Measurements from ENCODE around the gene FASN. TPM values are rescaled to one million over a fixed set of nuclear protein-coding genes. Genes with fewer than 3 reads are reported as not detected.
"Not testable (repeated sequence)": the region's sequence is repeated elsewhere in the genome, so short reads cannot be mapped to it uniquely, and the experiment has no call there.

FASN gene
- total RNA-seq, 1 donor from 2014 or later = 452 TPM

DNA sequence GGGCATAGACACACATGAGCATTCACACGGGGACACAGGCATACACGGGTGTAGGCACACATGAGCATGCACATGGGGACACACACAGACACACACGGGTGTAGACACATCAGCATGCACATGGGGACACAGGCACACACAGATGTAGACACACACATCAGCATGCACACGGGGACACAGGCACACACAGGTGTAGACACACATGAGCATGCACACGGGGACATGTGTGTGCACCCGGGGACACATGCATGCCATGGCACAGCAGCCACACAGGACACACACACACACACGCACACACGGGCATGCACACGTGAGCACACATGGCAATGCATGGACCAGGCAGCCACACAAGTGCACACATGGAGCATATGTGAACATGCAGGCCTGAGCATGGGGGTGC, 55.4 kb downstream of the FASN start:
- intact Hi-C loops (cut with micrococcal nuclease) = no loop called here
- Mint-ChIP-seq H3K4me3 (no peak overlapping the region), H3K27me3 (peaks cover 2% of the 10 kb centered on the region), H3K36me3 (ENCODE audit: low read depth) (peaks cover 4% of the 10 kb centered on the region), H3K9me3 (no peaks in the 10 kb centered on the region), H3K4me1 (peaks cover 16% of the 10 kb centered on the region), H3K27ac (no peak overlapping the region)
- DNase-seq = no peak

DNA sequence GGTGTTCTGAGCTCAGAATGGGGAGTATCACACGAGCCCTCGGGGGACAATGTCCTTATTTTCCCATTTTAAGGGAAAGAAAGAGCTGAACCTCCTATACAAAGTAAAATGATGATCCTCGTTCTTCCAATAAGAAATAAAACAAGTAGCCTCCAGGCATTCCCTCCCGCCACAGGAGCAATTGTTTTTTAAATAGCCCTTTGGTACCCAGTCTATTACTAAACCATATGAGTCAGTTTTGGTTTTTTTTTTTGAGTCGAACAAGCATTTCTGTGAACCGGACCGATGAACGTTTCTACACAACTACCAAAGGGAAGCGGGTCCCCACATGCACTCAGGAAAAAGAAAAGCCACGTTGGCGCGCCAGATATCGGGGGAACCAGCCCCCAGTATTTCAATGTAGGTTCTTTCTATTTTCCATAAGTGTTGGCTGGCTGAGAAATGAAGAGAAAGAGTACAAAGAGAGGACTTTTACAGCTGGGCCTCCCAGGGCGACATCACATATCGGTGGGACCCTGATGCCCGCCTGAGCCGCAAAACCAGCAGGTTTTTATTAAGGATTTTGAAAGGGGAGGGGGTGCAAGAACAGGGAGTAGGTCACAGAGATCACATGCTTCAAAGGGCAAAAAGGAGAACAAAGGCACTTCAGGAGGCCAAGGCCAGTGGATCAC, 56.8 kb downstream of the FASN start:
- H3K27me3 Mint-ChIP-seq = peaks cover 2% of the 10 kb centered on the region
- DNase-seq = no peak
- no peaks in the 10 kb centered on the region for H3K36me3 Mint-ChIP-seq (ENCODE audit: low read depth)
- H3K27ac Mint-ChIP-seq = no peak overlapping the region
- no peak overlapping the region for H3K4me3 Mint-ChIP-seq
- H3K9me3 Mint-ChIP-seq = no peaks in the 10 kb centered on the region
- intact Hi-C loops (cut with micrococcal nuclease) = no loop called here
- peaks cover 12% of the 10 kb centered on the region for H3K4me1 Mint-ChIP-seq

- DNase-seq = no peak
- peaks cover 17% of the 10 kb centered on the region for H3K4me1 Mint-ChIP-seq
- intact Hi-C loops (cut with micrococcal nuclease) = no loop called here
- peaks cover 8% of the 10 kb centered on the region for H3K36me3 Mint-ChIP-seq (ENCODE audit: low read depth)
- H3K4me3 Mint-ChIP-seq = no peak overlapping the region
- no peaks in the 10 kb centered on the region for H3K9me3 Mint-ChIP-seq
- H3K27ac Mint-ChIP-seq = no peak overlapping the region
- H3K27me3 Mint-ChIP-seq = peaks cover 2% of the 10 kb centered on the region
Measured at GRCh38 chr17:82039695-82040299, 58.2 kb downstream of the FASN start.

- H3K4me1 Mint-ChIP-seq = peaks cover 17% of the 10 kb centered on the region
- intact Hi-C loops (cut with micrococcal nuclease); H3K27ac Mint-ChIP-seq: not testable (repeated sequence)
Measured at GRCh38 chr17:82038796-82039409, 59.1 kb downstream of the FASN start.

DNA sequence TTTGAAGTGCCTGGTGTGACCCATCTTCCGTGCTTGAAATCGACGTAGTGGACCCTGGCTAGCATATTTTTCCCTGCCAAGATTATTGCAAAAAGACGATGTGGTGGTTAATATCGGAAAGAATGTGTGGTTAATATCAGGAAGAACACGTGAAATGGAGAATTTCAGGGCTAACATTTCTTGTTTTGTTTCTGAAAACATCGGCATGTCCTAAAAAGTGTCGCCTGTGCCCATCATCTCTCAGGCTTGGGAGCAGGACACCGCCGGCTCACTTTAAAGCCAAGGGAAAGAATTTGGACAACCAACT, 60.2 kb downstream of the FASN start:
- no peaks in the 10 kb centered on the region for H3K9me3 Mint-ChIP-seq
- H3K4me3 Mint-ChIP-seq = peak overlapping the region; percentile 83
- H3K27ac Mint-ChIP-seq = peak overlapping the region; percentile 96
- DNase-seq = no peak
- H3K27me3 Mint-ChIP-seq = peaks cover 2% of the 10 kb centered on the region
- H3K36me3 Mint-ChIP-seq (ENCODE audit: low read depth) = peaks cover 8% of the 10 kb centered on the region
- peaks cover 18% of the 10 kb centered on the region for H3K4me1 Mint-ChIP-seq
- intact Hi-C loops (cut with micrococcal nuclease) = loop anchor here (1.0 to 2.0 kb wide), 4 partner anchors 13 to 61 kb away; partner anchors contain the start of genes ASPSCR1, FASN, GPS1 and LRRC45

More at GRCh38 chr17:82038796-82039409, 59.1 kb downstream of the FASN start:
- peak overlapping the region; percentile 34 for H3K4me3 Mint-ChIP-seq
- not testable (repeated sequence) for H3K36me3 Mint-ChIP-seq (ENCODE audit: low read depth); DNase-seq; H3K9me3 Mint-ChIP-seq; H3K27me3 Mint-ChIP-seq

DNA sequence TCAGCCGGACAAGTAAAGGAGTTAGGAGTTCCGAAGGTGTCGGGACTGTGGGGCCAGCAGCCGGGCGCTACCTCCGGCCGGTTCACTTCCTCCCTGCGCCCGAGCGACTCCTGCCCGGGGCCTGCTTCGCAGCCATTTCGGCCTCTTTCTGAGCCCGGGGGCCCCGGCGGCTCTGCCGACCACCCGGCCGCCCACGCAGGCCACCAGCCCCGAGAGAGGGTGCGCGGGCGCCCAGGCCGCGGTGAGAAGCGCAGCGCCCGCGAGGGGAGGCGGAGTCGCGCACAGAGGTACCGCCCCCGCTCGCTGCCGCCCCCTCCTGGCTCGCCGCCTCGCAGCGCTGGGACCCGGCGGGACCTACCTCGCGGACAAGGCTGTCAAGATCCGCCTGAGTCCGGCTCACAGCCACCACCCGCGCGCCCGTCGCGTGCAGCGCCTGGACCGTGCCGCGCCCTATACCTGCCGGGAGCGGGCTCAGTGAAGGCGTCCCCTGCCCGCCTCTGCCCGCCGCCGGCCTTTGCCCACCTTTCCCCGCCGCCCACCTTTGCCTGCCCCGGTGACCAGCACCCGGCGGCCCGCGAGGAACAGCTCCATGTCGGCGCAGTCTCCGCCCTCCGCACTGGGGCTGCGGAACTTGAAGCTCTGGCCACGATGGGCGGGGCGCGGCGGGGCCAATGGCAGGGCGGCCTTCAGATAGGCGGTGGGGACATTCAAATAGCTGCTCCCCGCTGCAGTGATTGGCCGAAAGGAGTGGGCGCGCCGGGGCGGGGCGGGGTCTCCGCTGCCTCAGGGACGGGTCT, 60.7 kb downstream of the FASN start, which contains the start of gene DCXR:
Gene DCXR (minus strand): TSS at position 606 of the 797 bp plus-strand sequence. CDS start 15 bp downstream, at position 591.
- H3K4me1 Mint-ChIP-seq = peaks cover 19% of the 10 kb centered on the region
- peaks cover 8% of the 10 kb centered on the region for H3K36me3 Mint-ChIP-seq (ENCODE audit: low read depth)
- peak within 1 kb of the TSS; percentile 96 for H3K27ac Mint-ChIP-seq
- intact Hi-C loops (cut with micrococcal nuclease) = loop anchor here (1.0 to 2.0 kb wide), 4 partner anchors 14 to 61 kb away; partner anchors contain the start of genes ASPSCR1, FASN, GPS1 and LRRC45
- DNase-seq = peak; percentile 99
- H3K27me3 Mint-ChIP-seq = peaks cover 2% of the 10 kb centered on the region
- H3K4me3 Mint-ChIP-seq = peak within 1 kb of the TSS; percentile 83
- H3K9me3 Mint-ChIP-seq = no peaks in the 10 kb centered on the region

GRCh38 chr17:82036634-82037091, 61.4 kb downstream of the FASN start:
- Mint-ChIP-seq H3K36me3 (ENCODE audit: low read depth) (peaks cover 8% of the 10 kb centered on the region), H3K4me3 (peak overlapping the region; percentile 83), H3K4me1 (peaks cover 19% of the 10 kb centered on the region), H3K9me3 (no peaks in the 10 kb centered on the region), H3K27ac (peak overlapping the region; percentile 56), H3K27me3 (peaks cover 2% of the 10 kb centered on the region)
- no peak for DNase-seq
- intact Hi-C loops (cut with micrococcal nuclease) = loop anchor here (1.0 to 2.0 kb wide), 4 partner anchors 13 to 62 kb away; partner anchors contain the start of genes ASPSCR1, FASN, GPS1 and LRRC45

DNA sequence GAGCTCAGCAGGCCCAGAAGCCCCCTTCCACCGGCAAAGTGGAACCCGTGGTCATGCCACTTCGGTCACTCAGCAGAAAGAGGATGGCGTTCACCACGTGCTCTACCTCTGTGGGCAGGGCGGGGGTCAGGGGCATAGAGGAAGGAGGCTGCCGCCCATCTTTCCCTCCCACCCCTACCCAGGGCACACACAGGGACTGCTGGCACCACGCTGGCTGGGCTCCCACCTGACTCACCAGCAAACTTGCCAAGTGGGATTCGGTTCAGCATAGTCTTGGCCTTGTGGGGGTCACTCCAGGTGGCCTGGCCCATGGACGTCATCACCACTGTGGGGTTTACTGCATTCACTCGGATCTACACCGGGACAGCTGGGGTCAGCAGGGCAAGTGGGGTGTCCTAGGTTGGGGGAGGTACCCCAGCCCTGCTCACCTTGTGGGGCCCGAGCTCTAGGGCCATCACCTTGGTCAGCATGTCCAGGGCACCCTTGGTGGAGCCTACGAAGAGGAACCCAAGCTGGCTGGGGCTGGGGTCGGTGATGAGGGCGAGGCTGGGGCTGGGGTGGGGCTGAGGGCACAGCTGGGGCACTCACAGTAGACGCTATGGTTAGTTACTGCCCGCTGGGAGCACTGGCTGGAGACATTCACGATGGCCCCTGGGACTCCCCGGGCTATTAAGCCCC, 61.9 kb downstream of the FASN start:
- H3K27me3 Mint-ChIP-seq = peaks cover 2% of the 10 kb centered on the region
- H3K36me3 Mint-ChIP-seq (ENCODE audit: low read depth) = peaks cover 8% of the 10 kb centered on the region
- intact Hi-C loops (cut with micrococcal nuclease) = loop anchor here (2.0 kb wide), 2 partner anchors 15 to 59 kb away; partner anchors contain the start of genes ASPSCR1, GPS1 and RFNG
- no peak for DNase-seq
- peak overlapping the region; percentile 15 for H3K27ac Mint-ChIP-seq
- H3K9me3 Mint-ChIP-seq = no peaks in the 10 kb centered on the region
- H3K4me1 Mint-ChIP-seq = peaks cover 19% of the 10 kb centered on the region
- H3K4me3 Mint-ChIP-seq = peak overlapping the region; percentile 83

GRCh38 chr17:82035488-82035887, 62.5 kb downstream of the FASN start:
- Mint-ChIP-seq H3K9me3 (no peaks in the 10 kb centered on the region), H3K27me3 (peaks cover 2% of the 10 kb centered on the region), H3K27ac (peak overlapping the region; percentile 65), H3K4me1 (peaks cover 19% of the 10 kb centered on the region), H3K36me3 (ENCODE audit: low read depth) (peaks cover 8% of the 10 kb centered on the region), H3K4me3 (peak overlapping the region; percentile 83)
- intact Hi-C loops (cut with micrococcal nuclease) = no loop called here
- DNase-seq = no peak

DNA sequence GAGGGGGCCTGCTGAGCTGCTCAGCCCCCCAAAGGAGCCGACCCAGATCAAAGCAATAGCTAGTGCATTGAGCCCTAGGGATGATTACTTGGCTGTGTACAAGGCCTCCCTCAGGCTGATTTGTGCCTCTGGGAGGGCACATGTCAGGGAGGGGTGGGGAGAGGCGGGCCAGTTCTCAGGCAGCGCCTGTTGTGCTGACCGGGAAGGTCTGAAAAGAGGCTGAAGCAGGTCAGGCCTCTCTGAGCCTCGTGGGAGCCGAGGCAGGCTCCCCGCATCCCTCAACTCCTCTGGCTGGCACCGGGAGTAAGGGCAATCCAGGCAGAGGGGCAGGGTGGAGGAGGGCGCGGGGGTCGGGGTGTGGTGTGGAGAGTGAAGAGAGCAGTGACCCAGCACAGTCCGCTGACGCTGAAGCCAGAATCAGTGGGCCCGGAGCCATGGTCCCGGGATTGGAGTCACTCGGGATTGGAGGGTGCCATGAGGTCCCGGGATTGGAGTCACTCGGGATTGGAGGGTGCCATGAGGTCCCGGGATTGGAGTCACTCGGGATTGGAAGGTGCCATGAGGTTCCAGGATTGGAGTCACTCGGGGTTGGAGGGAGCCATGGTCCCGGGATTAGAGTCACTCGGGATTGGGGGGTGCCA, 63.5 kb downstream of the FASN start:
- Mint-ChIP-seq H3K9me3 (no peaks in the 10 kb centered on the region), H3K36me3 (ENCODE audit: low read depth) (peaks cover 12% of the 10 kb centered on the region), H3K27ac (no peak overlapping the region), H3K4me3 (peak overlapping the region; percentile 83), H3K27me3 (no peaks in the 10 kb centered on the region), H3K4me1 (peaks cover 21% of the 10 kb centered on the region)
- intact Hi-C loops (cut with micrococcal nuclease) = no loop called here
- DNase-seq = no peak

DNA sequence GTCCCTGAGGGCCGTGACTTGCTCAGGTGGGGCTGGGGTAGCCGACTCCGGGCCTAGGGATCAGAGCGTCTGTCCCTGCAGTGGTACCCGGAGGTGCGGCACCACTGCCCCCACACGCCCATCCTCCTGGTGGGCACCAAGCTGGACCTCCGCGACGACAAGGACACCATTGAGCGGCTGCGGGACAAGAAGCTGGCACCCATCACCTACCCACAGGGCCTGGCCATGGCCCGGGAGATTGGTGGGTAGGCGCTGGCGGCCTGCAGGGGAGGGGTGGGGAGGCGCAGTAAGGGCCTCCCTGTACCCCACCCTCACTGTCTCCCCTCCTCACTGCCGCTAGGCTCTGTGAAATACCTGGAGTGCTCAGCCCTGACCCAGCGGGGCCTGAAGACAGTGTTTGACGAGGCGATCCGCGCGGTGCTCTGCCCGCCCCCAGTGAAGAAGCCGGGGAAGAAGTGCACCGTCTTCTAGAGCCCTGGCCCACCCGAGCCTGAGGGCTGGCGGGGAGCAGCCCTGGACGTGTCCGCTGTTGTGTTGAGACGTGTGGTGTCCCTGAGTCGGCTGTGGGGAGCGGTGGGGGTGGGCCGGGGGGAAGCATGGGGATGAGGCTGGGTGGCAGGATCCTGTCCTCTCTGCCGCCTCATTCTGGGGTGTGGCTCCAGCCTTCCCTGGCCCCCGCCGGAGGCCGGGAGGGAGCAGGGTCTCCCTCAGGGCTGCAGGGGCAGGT, 64.5 kb downstream of the FASN start:
- Mint-ChIP-seq H3K9me3 (no peaks in the 10 kb centered on the region), H3K4me1 (peaks cover 15% of the 10 kb centered on the region), H3K36me3 (ENCODE audit: low read depth) (peaks cover 12% of the 10 kb centered on the region), H3K27me3 (no peaks in the 10 kb centered on the region), H3K27ac (no peak overlapping the region), H3K4me3 (peak overlapping the region; percentile 76)
- no peak for DNase-seq
- intact Hi-C loops (cut with micrococcal nuclease) = no loop called here

- H3K27me3 Mint-ChIP-seq = no peaks in the 10 kb centered on the region
- H3K4me3 Mint-ChIP-seq = peak overlapping the region; percentile 57
- peaks cover 12% of the 10 kb centered on the region for H3K4me1 Mint-ChIP-seq
- peak; percentile 88 for DNase-seq
- H3K36me3 Mint-ChIP-seq (ENCODE audit: low read depth) = peaks cover 15% of the 10 kb centered on the region
- intact Hi-C loops (cut with micrococcal nuclease) = no loop called here
- H3K27ac Mint-ChIP-seq = no peak overlapping the region
- no peaks in the 10 kb centered on the region for H3K9me3 Mint-ChIP-seq
Measured at GRCh38 chr17:82031885-82032627, 66.0 kb downstream of the FASN start.

Measured in activated CD4-positive, alpha-beta T cell treated with anti-CD3 and anti-CD28 coated beads, Interleukin-2, amount 10 ng/mL, durations not matched to agents 24 days and 14 days (primary cell).